Measurements from ENCODE around the gene FGF8. TPM values are rescaled to one million over a fixed set of nuclear protein-coding genes. Genes with fewer than 3 reads are reported as not detected.

Gene FGF8
- total and polyA plus RNA-seq, 2 of the 13 experiments (the other 11 are each of a cell fraction or from before 2014, with no cell fraction given): not detected

GRCh38 chr10:101784558-101784957, 8.6 kb upstream of the FGF8 start (continued):
- TF ChIP-seq ZBTB33 (CRISPR knock-in tag; IDR thresholded peaks at IDR 0.05): no peak
- TF ChIP-seq ZNF205 (CRISPR knock-in tag; IDR thresholded peaks at IDR 0.05): no peak
- TF ChIP-seq MXD1 (CRISPR knock-in tag; IDR thresholded peaks at IDR 0.05): no peak
- TF ChIP-seq GPBP1L1 (CRISPR knock-in tag; IDR thresholded peaks at IDR 0.05): no peak
- no peak for TF ChIP-seq ZNF18 (CRISPR knock-in tag; IDR thresholded peaks at IDR 0.05; ENCODE audit: insufficient replicate concordance)
- TF ChIP-seq ZC3H13 (CRISPR knock-in tag; IDR thresholded peaks at IDR 0.05): no peak
- TF ChIP-seq ZNF550 (CRISPR knock-in tag; IDR thresholded peaks at IDR 0.05; ENCODE audit: borderline replicate concordance): no peak
- no peak for TF ChIP-seq DMTF1 (CRISPR knock-in tag; IDR thresholded peaks at IDR 0.05)
- TF ChIP-seq ZZZ3 (CRISPR knock-in tag; IDR thresholded peaks at IDR 0.05; ENCODE audit: borderline replicate concordance): no peak
- no peak for TF ChIP-seq ZNF609 (CRISPR knock-in tag; IDR thresholded peaks at IDR 0.05; ENCODE audit: borderline replicate concordance)
- TF ChIP-seq ERF (CRISPR knock-in tag; IDR thresholded peaks at IDR 0.05): no peak
- TF ChIP-seq HDAC1 (CRISPR knock-in tag; IDR thresholded peaks at IDR 0.05): no peak
